GM19240 (cell line): ENCODE measurements around the gene HMGB4.

ENCODE experiments used
- DNase-seq: peaks from one replicate; pipeline ENCODE4 v3.0.0; 2011; ENCODE audit warnings: low spot score; ENCODE audit not compliant: insufficient read length

Gene HMGB4

GRCh38 chr1:33848205-33848937 lies 15.5 kb upstream of the HMGB4 start:
- no peak for DNase-seq

- DNase-seq: no peak
These were observed 14.7 kb upstream of the HMGB4 start for GRCh38 chr1:33849211-33849610.

GRCh38 chr1:33850481-33850880 lies 13.4 kb upstream of the HMGB4 start:
- no peak for DNase-seq

- DNase-seq: no peak
These were observed 11.2 kb upstream of the HMGB4 start for GRCh38 chr1:33852711-33853110.

- no peak for DNase-seq
These were observed 10.4 kb upstream of the HMGB4 start for GRCh38 chr1:33853431-33853830.

- no peak for DNase-seq
These were observed 9.8 kb upstream of the HMGB4 start for GRCh38 chr1:33854091-33854490.

- DNase-seq: no peak
These were observed 3.2 kb upstream of the HMGB4 start for GRCh38 chr1:33860671-33861070.

GRCh38 chr1:33864460-33865389 lies 846 bp downstream of the HMGB4 start:
- DNase-seq: no peak

GRCh38 chr1:33866281-33866680 lies 2.4 kb downstream of the HMGB4 start:
- DNase-seq: no peak

GRCh38 chr1:33867684-33868083 lies 3.8 kb downstream of the HMGB4 start:
- no peak for DNase-seq

- DNase-seq: no peak
These were observed 8.4 kb downstream of the HMGB4 start for GRCh38 chr1:33872275-33872674.

GRCh38 chr1:33872683-33873082 lies 8.8 kb downstream of the HMGB4 start:
- no peak for DNase-seq

GRCh38 chr1:33874636-33875035 lies 10.8 kb downstream of the HMGB4 start:
- no peak for DNase-seq

- DNase-seq: no peak
These were observed 12.0 kb downstream of the HMGB4 start for GRCh38 chr1:33875862-33876261.

GRCh38 chr1:33876970-33877650 lies 13.2 kb downstream of the HMGB4 start:
- DNase-seq: no peak

GRCh38 chr1:33878392-33878791 lies 14.5 kb downstream of the HMGB4 start:
- DNase-seq: no peak

- no peak for DNase-seq
These were observed 16.4 kb downstream of the HMGB4 start for GRCh38 chr1:33880305-33880704.

GRCh38 chr1:33886496-33886895 lies 22.6 kb downstream of the HMGB4 start:
- DNase-seq: no peak

GRCh38 chr1:33893147-33893830 lies 29.4 kb downstream of the HMGB4 start:
- DNase-seq: no peak

- DNase-seq: no peak
These were observed 31.5 kb downstream of the HMGB4 start for GRCh38 chr1:33895396-33895795.

- no peak for DNase-seq
These were observed 32.1 kb downstream of the HMGB4 start for GRCh38 chr1:33895976-33896375.
